Raji (cell line): ENCODE results near the gene KIR3DL3.
"Not testable (repeated sequence)": the region's sequence is repeated elsewhere in the genome, so short reads cannot be mapped to it uniquely, and the experiment has no call there.

Experiments used
- POLR2A ChIP-seq: IDR thresholded peaks from 2 replicates; pipeline ENCODE4 v1.6.1; 2011; ENCODE audit warnings: low read depth, low read length, control low read depth; ENCODE audit not compliant: insufficient read depth

The KIR3DL3 gene

DNA sequence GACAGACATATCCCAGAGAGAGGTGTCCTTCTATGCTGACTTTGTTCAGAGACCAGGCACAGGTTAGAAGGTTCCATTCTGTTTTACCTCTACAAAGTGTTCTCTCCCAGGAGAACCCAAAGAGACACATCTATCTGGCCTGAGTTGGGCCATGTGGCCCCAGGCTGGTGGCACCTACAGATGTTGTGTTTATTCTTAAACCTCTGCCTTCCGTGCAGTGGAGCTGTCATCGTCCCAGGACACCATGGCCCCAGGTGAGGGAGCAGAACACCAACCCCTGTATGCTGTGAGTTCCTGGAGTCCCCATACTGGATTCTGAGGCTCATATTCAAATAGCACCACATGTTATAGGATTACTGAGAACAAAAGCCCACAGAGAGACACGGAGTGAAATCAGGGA, 3.9 kb downstream of the KIR3DL3 start:
- TF ChIP-seq POLR2A = no peak

DNA sequence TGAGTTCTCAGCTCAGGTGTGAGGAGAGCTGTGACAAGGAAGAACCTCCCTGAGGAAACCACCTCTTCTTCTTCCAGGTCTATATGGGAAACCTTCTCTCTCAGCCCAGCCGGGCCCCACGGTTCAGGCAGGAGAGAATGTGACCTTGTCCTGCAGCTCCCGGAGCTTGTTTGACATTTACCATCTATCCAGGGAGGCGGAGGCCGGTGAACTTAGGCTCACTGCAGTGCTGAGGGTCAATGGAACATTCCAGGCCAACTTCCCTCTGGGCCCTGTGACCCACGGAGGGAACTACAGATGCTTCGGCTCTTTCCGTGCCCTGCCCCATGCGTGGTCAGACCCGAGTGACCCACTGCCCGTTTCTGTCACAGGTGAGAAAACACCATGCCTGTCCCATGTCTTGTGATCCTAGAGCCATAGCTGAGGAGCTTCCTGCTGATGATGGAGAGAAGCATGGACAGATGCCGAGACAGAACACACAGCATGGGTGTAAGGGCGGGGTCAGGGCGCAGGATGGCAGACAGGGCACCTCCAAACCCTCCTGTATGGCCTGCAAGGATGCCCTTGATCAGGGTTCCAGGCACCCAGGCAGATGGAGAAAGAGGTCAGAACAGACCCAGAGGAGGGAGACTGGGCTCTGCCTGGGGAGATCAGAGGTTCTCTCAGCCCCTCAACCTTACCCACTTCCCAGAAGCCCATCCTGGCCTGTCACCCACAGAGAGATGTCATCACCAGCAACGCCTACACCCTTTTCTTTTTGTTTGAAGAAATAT, 5.4 kb downstream of the KIR3DL3 start:
- TF ChIP-seq POLR2A = no peak

DNA sequence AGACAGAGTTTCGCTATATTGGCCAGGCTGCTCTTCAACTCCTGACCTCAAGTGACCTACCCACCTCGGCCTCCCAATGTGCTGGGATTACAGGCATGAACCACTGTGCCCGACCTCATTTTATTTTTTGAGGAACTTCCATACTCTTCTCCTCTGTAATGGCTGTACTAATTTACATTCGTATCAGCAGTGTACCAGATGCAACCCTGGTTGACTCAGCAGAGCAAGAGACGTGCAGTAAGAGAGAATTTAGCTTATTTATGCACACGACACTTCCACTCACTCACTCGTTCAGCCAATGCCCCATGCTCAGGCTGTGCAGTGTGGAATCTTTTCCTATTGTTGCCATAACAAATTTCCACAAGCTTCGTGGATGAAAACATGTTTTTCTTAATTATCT, 6.9 kb downstream of the KIR3DL3 start:
- no peak for TF ChIP-seq POLR2A

DNA sequence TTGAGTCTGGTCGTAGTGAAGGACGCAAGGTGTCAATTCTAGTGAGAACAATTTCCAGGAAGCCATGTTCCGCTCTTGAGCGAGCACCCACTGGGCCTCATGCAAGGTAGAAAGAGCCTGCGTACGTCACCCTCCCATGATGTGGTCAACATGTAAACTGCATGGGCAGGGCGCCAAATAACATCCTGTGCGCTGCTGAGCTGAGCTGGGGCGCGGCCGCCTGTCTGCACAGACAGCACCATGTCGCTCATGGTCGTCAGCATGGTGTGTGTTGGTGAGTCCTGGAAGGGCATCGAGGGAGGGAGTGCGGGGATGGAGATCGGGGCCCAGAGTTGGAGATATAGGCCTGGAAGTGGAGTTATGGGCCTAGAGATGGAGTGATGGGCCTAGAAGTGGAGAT, 14.1 kb downstream of the KIR3DL3 start, which contains the start of gene KIR2DL3:
KIR2DL3 (plus strand) TSS at position 208 of the 400 bp plus-strand sequence; CDS start at position 241, 33 bp downstream.
- TF ChIP-seq POLR2A = not testable (repeated sequence)

DNA sequence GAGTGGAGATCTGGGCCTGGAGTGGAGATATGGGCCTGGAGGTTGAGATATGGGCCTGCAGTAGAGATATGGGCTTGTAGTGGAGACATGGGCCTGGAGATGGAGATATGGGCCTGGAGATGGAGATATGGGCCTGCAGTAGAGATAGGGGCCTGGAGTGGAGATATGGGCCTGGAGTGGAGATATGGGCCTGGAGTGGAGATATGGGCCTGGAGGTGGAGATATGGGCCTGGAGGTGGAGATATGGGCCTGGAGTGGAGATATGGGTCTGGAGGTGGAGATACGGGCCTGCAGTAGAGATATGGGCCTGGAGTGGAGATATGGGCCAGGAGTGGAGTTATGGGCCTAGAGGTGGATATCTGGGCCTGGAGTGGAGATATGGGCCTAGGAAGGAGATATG, 14.5 kb downstream of the KIR3DL3 start:
- TF ChIP-seq POLR2A = no peak

DNA sequence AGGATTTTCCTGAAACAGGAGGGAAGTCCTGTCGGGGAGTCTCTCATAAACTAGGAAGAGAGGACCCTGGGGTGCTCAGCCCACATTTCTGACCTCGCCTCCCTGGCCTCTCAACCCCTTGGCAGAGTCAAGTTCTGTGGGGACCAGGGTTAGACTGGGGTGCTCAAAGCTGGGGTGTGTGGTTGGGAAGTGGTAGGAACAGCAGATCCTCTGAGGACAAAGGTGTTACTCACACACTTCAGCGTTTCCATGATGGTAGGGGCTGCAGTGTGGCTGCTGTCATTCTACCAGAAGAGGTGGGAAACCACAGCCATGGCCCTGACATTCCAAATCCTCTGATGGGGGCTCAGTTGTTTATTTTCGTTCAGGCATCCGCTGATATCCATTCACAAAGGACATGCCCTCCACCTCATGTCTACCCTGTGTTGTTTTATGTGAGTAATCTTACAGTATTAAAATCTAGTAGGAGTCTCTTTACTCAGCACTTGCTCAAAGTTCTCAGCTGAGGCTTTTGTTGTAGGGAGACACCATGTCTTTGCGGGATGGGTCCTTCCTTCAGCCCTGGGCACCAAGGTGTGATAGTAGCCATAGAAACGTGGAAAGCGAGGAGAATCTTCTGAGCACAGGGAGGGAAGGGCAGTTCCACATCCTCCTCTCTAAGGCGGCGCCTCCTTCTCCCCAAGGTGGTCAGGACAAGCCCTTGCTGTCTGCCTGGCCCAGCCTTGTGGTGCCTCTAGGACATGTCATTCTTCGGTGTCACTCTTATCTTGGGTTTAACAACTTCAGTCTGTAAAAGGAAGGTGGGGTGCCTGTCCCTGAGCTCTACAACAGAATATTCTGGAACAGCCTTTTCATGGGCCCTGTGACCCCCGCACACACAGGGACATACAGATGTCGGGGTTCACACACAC, 15.6 kb downstream of the KIR3DL3 start:
- no peak for TF ChIP-seq POLR2A

DNA sequence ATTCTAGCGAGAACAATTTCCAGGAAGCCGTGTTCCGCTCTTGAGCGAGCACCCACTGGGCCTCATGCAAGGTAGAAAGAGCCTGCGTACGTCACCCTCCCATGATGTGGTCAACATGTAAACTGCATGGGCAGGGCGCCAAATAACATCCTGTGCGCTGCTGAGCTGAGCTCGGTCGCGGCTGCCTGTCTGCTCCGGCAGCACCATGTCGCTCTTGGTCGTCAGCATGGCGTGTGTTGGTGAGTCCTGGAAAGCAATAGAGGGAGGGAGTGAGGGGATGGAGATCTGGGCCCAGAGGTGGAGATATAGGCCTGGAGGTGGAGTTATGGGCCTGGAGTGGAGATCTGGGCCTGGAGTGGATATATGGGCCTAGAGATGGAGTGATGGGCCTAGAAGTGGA, 45.4 kb downstream of the KIR3DL3 start, which contains the start of gene KIR2DL1:
KIR2DL1 (plus strand) TSS at position 148 of the 400 bp plus-strand sequence; CDS start at position 206, 58 bp downstream.
- TF ChIP-seq POLR2A = not testable (repeated sequence)
